ENCODE results near the gene LMF2.
"Not testable (repeated sequence)": the region's sequence is repeated elsewhere in the genome, so short reads cannot be mapped to it uniquely, and the experiment has no call there.

The LMF2 gene

GRCh38 chr22:50507421-50507990 lies at the start of gene LMF2:
TSS of gene LMF2 (minus strand) at chr22:50507702. CDS start at chr22:50507675, 27 bp downstream.
- peak; percentile 97 to 100 for DNase-seq

GRCh38 chr22:50556703-50557102 lies 49.2 kb upstream of the LMF2 start:
- no peak for DNase-seq

GRCh38 chr22:50553310-50553709 lies 45.8 kb upstream of the LMF2 start:
- DNase-seq, result no peak

GRCh38 chr22:50551160-50551752 lies 43.8 kb upstream of the LMF2 start:
- DNase-seq, result no peak

- no peak for DNase-seq
These were observed 42.9 kb upstream of the LMF2 start for GRCh38 chr22:50550395-50550794.

GRCh38 chr22:50548921-50549790 lies 41.7 kb upstream of the LMF2 start:
- no peak for DNase-seq

- no peak for DNase-seq
These were observed 40.8 kb upstream of the LMF2 start for GRCh38 chr22:50548040-50548920.

- DNase-seq, result no peak
These were observed 39.9 kb upstream of the LMF2 start for GRCh38 chr22:50547263-50547985.

- no peak for DNase-seq
These were observed 39.1 kb upstream of the LMF2 start for GRCh38 chr22:50546326-50547262.

- DNase-seq, result no peak
These were observed 38.2 kb upstream of the LMF2 start, which contains the start of gene KLHDC7B for GRCh38 chr22:50545522-50546325. TSS of gene KLHDC7B (plus strand) at chr22:50545899. CDS start at chr22:50546244, 345 bp downstream.

- DNase-seq, result no peak
These were observed 37.3 kb upstream of the LMF2 start for GRCh38 chr22:50544746-50545253.

GRCh38 chr22:50544078-50544745 lies 36.7 kb upstream of the LMF2 start:
- DNase-seq, result peak in 1 of 2 donors; percentile 48

GRCh38 chr22:50542416-50542927 lies 35.0 kb upstream of the LMF2 start:
- DNase-seq, result no peak

- DNase-seq, result not testable (repeated sequence)
These were observed 34.1 kb upstream of the LMF2 start for GRCh38 chr22:50541667-50542026.

GRCh38 chr22:50540381-50540780 lies 32.9 kb upstream of the LMF2 start:
- no peak for DNase-seq

- DNase-seq, result no peak
These were observed 30.3 kb upstream of the LMF2 start for GRCh38 chr22:50537765-50538164.

GRCh38 chr22:50536226-50536625 lies 28.7 kb upstream of the LMF2 start:
- no peak for DNase-seq

- DNase-seq, result no peak
These were observed 27.6 kb upstream of the LMF2 start for GRCh38 chr22:50535113-50535512.

Measured in hippocampal formation (tissue), 2 donors.